HepG2 (cell line): ENCODE results near the gene TMEM131L. TPM values are rescaled to one million over a fixed set of nuclear protein-coding genes. Genes with fewer than 3 reads are reported as not detected.

Experiments used
- CENPX ChIP-seq: sonication (generic); formaldehyde crosslinking; IDR thresholded peaks from 2 replicates; pipeline ENCODE4 v1.9.0; 2021; ENCODE audit warnings: mild to moderate bottlenecking, missing genetic modification reagents, moderate library complexity
- FUBP1 ChIP-seq: sonication (generic); formaldehyde crosslinking; IDR thresholded peaks from 2 replicates; pipeline ENCODE4 v1.5.1; 2020; ENCODE audit warnings: missing genetic modification reagents, mild to moderate bottlenecking, borderline replicate concordance
- HOXA9 ChIP-seq: sonication (generic); formaldehyde crosslinking; IDR thresholded peaks from 2 replicates; pipeline ENCODE4 v1.8.1; 2022; ENCODE audit warnings: missing genetic modification reagents, mild to moderate bottlenecking, moderate library complexity, borderline replicate concordance
- SNAI1 ChIP-seq: sonication (generic); formaldehyde crosslinking; IDR thresholded peaks from 2 replicates; pipeline ENCODE4 v1.5.0; 2020; ENCODE audit warnings: mild to moderate bottlenecking, missing genetic modification reagents, borderline replicate concordance
- SPEN ChIP-seq: sonication (generic); formaldehyde crosslinking; IDR thresholded peaks from 2 replicates; pipeline ENCODE4 v1.5.1; 2020; ENCODE audit warnings: low read depth, mild to moderate bottlenecking, missing genetic modification reagents
- SRY ChIP-seq: sonication (generic); formaldehyde crosslinking; IDR thresholded peaks from 2 replicates; pipeline ENCODE4 v1.8.0; 2022; ENCODE audit warnings: mild to moderate bottlenecking, missing genetic modification reagents
- TFDP2 ChIP-seq: sonication (generic); formaldehyde crosslinking; IDR thresholded peaks from 2 replicates; pipeline ENCODE4 v1.4.0; 2020; ENCODE audit warnings: missing genetic modification reagents
- THRA ChIP-seq: sonication (generic); formaldehyde crosslinking; IDR thresholded peaks from 2 replicates; pipeline ENCODE4 v1.4.0; 2020; ENCODE audit warnings: missing genetic modification reagents, borderline replicate concordance
- U2AF1 ChIP-seq: fragments of 200-400 bp; formaldehyde crosslinking; optimal IDR thresholded peaks from 2 replicates; pipeline ENCODE3; 2017; ENCODE audit warnings: mild to moderate bottlenecking, low read depth, low read length
- ZC3H13 ChIP-seq: sonication (generic); formaldehyde crosslinking; IDR thresholded peaks from 2 replicates; pipeline ENCODE4 v1.8.1; 2023; ENCODE audit warnings: mild to moderate bottlenecking, missing genetic modification reagents, moderate library complexity
- ZNF263 ChIP-seq: sonication (generic); formaldehyde crosslinking; IDR thresholded peaks from 2 replicates; pipeline ENCODE4 v1.4.0; 2020; ENCODE audit warnings: missing genetic modification reagents
- ZNF496 ChIP-seq: sonication (generic); formaldehyde crosslinking; IDR thresholded peaks from 2 replicates; pipeline ENCODE4 v1.8.1; 2023; ENCODE audit warnings: mild to moderate bottlenecking, moderate library complexity, missing genetic modification reagents; ENCODE audit not compliant: insufficient replicate concordance
- ZNF598 ChIP-seq: sonication (generic); formaldehyde crosslinking; IDR thresholded peaks from 2 replicates; pipeline ENCODE4 v1.5.1; 2020; ENCODE audit warnings: mild to moderate bottlenecking, missing genetic modification reagents, borderline replicate concordance
- ZNF674 ChIP-seq: sonication (generic); formaldehyde crosslinking; IDR thresholded peaks from 2 replicates; pipeline ENCODE4 v1.5.0; 2020; ENCODE audit warnings: low read depth, mild to moderate bottlenecking, missing genetic modification reagents
- ZNF678 ChIP-seq: sonication (generic); formaldehyde crosslinking; IDR thresholded peaks from 2 replicates; pipeline ENCODE4 v1.4.0; 2020; ENCODE audit warnings: mild to moderate bottlenecking, missing genetic modification reagents
- ZNF710 ChIP-seq: sonication (generic); formaldehyde crosslinking; IDR thresholded peaks from 2 replicates; pipeline ENCODE4 v1.5.0; 2020; ENCODE audit warnings: mild to moderate bottlenecking, missing genetic modification reagents, borderline replicate concordance
- ZNF792 ChIP-seq: IDR thresholded peaks from 2 replicates; pipeline ENCODE4 v1.6.1; 2016
- polyA plus RNA-seq, 8 experiments: library from polyadenylated mRNA; depleted of rRNA in 3 of 8; stranded (reverse) in 7 of 8; unstranded in 1 of 8; fragments of >200 nt; fragmentation: Illumina TruSeq in 4 of 8; extraction: Trizol in 4 of 8; gene quantifications; 2 replicates each; pipeline versions ENCODE4 v1.2.1 to v1.2.3, GENCODE V29; 2011 to 2016; ENCODE audit warnings: low read depth in 4 of 8, missing spikeins in 1 of 8, mixed read lengths in 1 of 8; ENCODE audit not compliant: insufficient read depth in 1 of 8
- total RNA-seq, 5 experiments: library from RNA; depleted of rRNA; stranded (reverse); fragments of >200 nt; fragmentation: Illumina TruSeq; extraction: Trizol; gene quantifications; 2 replicates each; pipeline ENCODE4 v1.2.3, GENCODE V29; 2016; ENCODE audit warnings: low read depth in 1 of 5
- TF ChIP-seq, protein P1 (sequence below): sonication (generic); formaldehyde crosslinking; IDR thresholded peaks from 2 replicates; pipeline ENCODE4 v1.5.1; 2020; ENCODE audit warnings: mild to moderate bottlenecking, missing genetic modification reagents

Gene TMEM131L
- total and polyA plus RNA-seq, 2 of the 13 experiments (the other 11 are each of a cell fraction or from before 2014, with no cell fraction given), result 2.2 to 4.5 TPM

- TF ChIP-seq SNAI1 (no peak), ZC3H13 (CRISPR knock-in tag) (peak; percentile 41; the same call in 1 of the 2 replicates), THRA (peak; percentile 51; the same call in 1 of the 2 replicates), ZNF678 (CRISPR knock-in tag) (no peak), CENPX (CRISPR knock-in tag) (no peak), U2AF1 (no peak), SPEN (CRISPR knock-in tag) (peak; percentile 71; the same call in 1 of the 2 replicates), ZNF263 (no peak), SRY (CRISPR knock-in tag) (no peak), FUBP1 (CRISPR knock-in tag) (no peak; the same call in 1 of the 2 replicates), HOXA9 (CRISPR knock-in tag) (no peak), ZNF710 (peak; percentile 98), ZNF674 (no peak), ZNF496 (CRISPR knock-in tag) (no peak), ZNF792 (0 out of 2 replicates have a peak, but pooled peaks have one; percentile 31), ZNF598 (CRISPR knock-in tag) (no peak), TFDP2 (CRISPR knock-in tag) (no peak)
- TF ChIP-seq, protein P1, sequence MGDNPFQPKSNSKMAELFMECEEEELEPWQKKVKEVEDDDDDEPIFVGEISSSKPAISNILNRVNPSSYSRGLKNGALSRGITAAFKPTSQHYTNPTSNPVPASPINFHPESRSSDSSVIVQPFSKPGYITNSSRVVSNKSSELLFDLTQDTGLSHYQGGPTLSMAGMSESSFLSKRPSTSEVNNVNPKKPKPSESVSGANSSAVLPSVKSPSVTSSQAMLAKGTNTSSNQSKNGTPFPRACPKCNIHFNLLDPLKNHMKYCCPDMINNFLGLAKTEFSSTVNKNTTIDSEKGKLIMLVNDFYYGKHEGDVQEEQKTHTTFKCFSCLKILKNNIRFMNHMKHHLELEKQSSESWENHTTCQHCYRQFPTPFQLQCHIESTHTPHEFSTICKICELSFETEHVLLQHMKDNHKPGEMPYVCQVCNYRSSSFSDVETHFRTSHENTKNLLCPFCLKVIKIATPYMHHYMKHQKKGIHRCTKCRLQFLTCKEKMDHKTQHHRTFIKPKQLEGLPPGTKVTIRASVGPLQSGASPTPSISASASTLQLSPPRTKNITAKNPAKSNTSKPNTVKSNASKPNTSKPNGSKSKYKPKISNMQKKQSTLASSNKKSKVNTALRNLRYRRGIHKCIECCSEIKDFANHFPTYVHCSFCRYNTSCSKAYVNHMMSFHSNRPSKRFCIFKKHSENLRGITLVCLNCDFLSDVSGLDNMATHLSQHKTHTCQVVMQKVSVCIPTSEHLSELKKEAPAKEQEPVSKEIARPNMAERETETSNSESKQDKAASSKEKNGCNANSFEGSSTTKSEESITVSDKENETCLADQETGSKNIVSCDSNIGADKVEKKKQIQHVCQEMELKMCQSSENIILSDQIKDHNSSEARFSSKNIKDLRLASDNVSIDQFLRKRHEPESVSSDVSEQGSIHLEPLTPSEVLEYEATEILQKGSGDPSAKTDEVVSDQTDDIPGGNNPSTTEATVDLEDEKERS, result peak; percentile 91; the same call in 1 of the 2 replicates
Measured at GRCh38 chr4:153564630-153565525, 98.7 kb downstream of the TMEM131L start (continued).
